ENCODE data around the gene SLK.

Gene SLK

GRCh38 chr10:103932971-103933370 lies 34.0 kb upstream of the SLK start:
- Histone ChIP-seq H4K20me1 (ENCODE audit: insufficient read depth, low read length) (no peaks in the 10 kb centered on the region), H3K79me2 (ENCODE audit: low read length) (no peaks in the 10 kb centered on the region), H3K4me1 (ENCODE audit: low read length) (no peaks in the 10 kb centered on the region), H3K4me3 (ENCODE audit: low read length) (no peak overlapping the region), H3K27me3 (replicated peaks; ENCODE audit: insufficient read depth, low read length) (no peaks in the 10 kb centered on the region), H3F3A (ENCODE audit: insufficient read depth, low read length) (no peaks in the 10 kb centered on the region), H3K4me2 (ENCODE audit: low read depth, low read length) (no peak overlapping the region), H2AFZ (ENCODE audit: low read length) (no peak overlapping the region), H3K36me3 (replicated peaks; ENCODE audit: insufficient read depth, low read length) (no peaks in the 10 kb centered on the region), H3K9ac (ENCODE audit: low read length) (no peak overlapping the region), H3K27ac (ENCODE audit: low read length) (no peak overlapping the region), H3K9me2 (replicated peaks; ENCODE audit: insufficient read depth, low read length) (no peaks in the 10 kb centered on the region), H3K9me3 (replicated peaks; ENCODE audit: insufficient read depth, low read length) (no peaks in the 10 kb centered on the region)
- DNase-seq = no peak
- TF ChIP-seq, protein P1, sequence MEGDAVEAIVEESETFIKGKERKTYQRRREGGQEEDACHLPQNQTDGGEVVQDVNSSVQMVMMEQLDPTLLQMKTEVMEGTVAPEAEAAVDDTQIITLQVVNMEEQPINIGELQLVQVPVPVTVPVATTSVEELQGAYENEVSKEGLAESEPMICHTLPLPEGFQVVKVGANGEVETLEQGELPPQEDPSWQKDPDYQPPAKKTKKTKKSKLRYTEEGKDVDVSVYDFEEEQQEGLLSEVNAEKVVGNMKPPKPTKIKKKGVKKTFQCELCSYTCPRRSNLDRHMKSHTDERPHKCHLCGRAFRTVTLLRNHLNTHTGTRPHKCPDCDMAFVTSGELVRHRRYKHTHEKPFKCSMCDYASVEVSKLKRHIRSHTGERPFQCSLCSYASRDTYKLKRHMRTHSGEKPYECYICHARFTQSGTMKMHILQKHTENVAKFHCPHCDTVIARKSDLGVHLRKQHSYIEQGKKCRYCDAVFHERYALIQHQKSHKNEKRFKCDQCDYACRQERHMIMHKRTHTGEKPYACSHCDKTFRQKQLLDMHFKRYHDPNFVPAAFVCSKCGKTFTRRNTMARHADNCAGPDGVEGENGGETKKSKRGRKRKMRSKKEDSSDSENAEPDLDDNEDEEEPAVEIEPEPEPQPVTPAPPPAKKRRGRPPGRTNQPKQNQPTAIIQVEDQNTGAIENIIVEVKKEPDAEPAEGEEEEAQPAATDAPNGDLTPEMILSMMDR (IDR thresholded peaks at IDR 0.05; ENCODE audit: low read length) = no peak
- TF ChIP-seq EZH2phosphoT487 (IDR thresholded peaks at IDR 0.05; ENCODE audit: low read length) (no peak), EZH2 (optimal IDR thresholded peaks at IDR 0.05; ENCODE audit: low read depth, low read length) (no peak)

- Histone ChIP-seq H3K4me2 (ENCODE audit: low read depth, low read length) (no peak overlapping the region), H3K27me3 (replicated peaks; ENCODE audit: insufficient read depth, low read length) (no peaks in the 10 kb centered on the region), H3K4me1 (ENCODE audit: low read length) (no peaks in the 10 kb centered on the region), H2AFZ (ENCODE audit: low read length) (no peak overlapping the region), H3K4me3 (ENCODE audit: low read length) (no peak overlapping the region), H3K9ac (ENCODE audit: low read length) (no peak overlapping the region), H3K9me2 (replicated peaks; ENCODE audit: insufficient read depth, low read length) (no peaks in the 10 kb centered on the region), H3F3A (ENCODE audit: insufficient read depth, low read length) (no peaks in the 10 kb centered on the region), H3K27ac (ENCODE audit: low read length) (no peak overlapping the region), H3K36me3 (replicated peaks; ENCODE audit: insufficient read depth, low read length) (no peaks in the 10 kb centered on the region), H4K20me1 (ENCODE audit: insufficient read depth, low read length) (no peaks in the 10 kb centered on the region), H3K79me2 (ENCODE audit: low read length) (no peaks in the 10 kb centered on the region), H3K9me3 (replicated peaks; ENCODE audit: insufficient read depth, low read length) (no peaks in the 10 kb centered on the region)
- TF ChIP-seq EZH2phosphoT487 (IDR thresholded peaks at IDR 0.05; ENCODE audit: low read length) = no peak
- TF ChIP-seq EZH2 (optimal IDR thresholded peaks at IDR 0.05; ENCODE audit: low read depth, low read length) = no peak
- TF ChIP-seq, protein P1 (IDR thresholded peaks at IDR 0.05; ENCODE audit: low read length) = no peak
- no peak for DNase-seq
Observed at GRCh38 chr10:103933557-103934121, 33.3 kb upstream of the SLK start.

GRCh38 chr10:103934308-103934707 lies 32.6 kb upstream of the SLK start:
- H3K79me2 ChIP-seq (ENCODE audit: low read length) = no peaks in the 10 kb centered on the region
- no peaks in the 10 kb centered on the region for H3K9me2 ChIP-seq (replicated peaks; ENCODE audit: insufficient read depth, low read length)
- H3K27ac ChIP-seq (ENCODE audit: low read length) = no peak overlapping the region
- no peak overlapping the region for H3K4me2 ChIP-seq (ENCODE audit: low read depth, low read length)
- no peak overlapping the region for H3K9ac ChIP-seq (ENCODE audit: low read length)
- no peak overlapping the region for H3K4me3 ChIP-seq (ENCODE audit: low read length)
- DNase-seq = no peak
- H2AFZ ChIP-seq (ENCODE audit: low read length) = no peak overlapping the region
- TF ChIP-seq EZH2 (optimal IDR thresholded peaks at IDR 0.05; ENCODE audit: low read depth, low read length) (no peak), EZH2phosphoT487 (IDR thresholded peaks at IDR 0.05; ENCODE audit: low read length) (no peak)
- TF ChIP-seq, protein P1 (IDR thresholded peaks at IDR 0.05; ENCODE audit: low read length) = no peak
- H3K27me3 ChIP-seq (replicated peaks; ENCODE audit: insufficient read depth, low read length) = no peaks in the 10 kb centered on the region
- H4K20me1 ChIP-seq (ENCODE audit: insufficient read depth, low read length) = no peaks in the 10 kb centered on the region
- H3F3A ChIP-seq (ENCODE audit: insufficient read depth, low read length) = no peaks in the 10 kb centered on the region
- H3K36me3 ChIP-seq (replicated peaks; ENCODE audit: insufficient read depth, low read length) = no peaks in the 10 kb centered on the region
- H3K9me3 ChIP-seq (replicated peaks; ENCODE audit: insufficient read depth, low read length) = no peaks in the 10 kb centered on the region
- H3K4me1 ChIP-seq (ENCODE audit: low read length) = no peaks in the 10 kb centered on the region
